ENCODE results near the gene HPSE.

Gene HPSE

DNA sequence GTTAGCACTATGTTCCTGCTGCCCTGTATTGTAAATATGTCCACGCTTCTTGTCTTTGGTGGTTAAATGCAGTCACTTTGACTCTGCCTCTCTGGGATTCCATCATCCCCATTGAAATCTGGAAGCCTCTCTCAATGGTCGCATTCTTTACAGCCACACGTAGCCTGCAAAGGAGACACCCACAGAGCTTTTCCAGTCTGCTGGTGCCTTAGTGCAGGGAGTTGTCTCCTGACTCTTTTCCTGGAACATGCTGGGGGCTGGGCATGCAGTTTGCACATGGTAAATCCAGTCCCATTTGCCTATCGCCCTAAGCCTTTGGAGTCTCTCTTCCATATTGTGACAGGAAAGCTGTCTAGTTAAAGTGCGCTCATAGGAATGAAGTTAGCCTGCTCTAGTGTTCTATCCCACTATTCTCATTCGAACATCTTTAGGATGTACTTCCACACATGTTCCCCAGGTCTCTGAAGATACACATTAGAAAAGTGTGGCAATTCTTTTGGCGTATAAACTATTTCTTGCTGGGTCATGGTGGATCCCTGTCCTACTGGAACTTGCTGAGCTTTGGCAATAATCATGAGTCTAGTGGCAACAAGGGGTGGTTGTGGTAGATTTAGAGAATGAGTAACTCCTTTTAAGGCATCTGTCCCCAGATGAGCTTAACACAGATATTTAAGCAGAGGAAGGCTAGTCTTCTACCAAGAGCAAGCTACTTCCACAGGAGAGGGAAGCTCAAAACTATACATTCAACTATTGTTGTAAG, 83.8 kb downstream of the HPSE start:
- no peak for DNase-seq

DNA sequence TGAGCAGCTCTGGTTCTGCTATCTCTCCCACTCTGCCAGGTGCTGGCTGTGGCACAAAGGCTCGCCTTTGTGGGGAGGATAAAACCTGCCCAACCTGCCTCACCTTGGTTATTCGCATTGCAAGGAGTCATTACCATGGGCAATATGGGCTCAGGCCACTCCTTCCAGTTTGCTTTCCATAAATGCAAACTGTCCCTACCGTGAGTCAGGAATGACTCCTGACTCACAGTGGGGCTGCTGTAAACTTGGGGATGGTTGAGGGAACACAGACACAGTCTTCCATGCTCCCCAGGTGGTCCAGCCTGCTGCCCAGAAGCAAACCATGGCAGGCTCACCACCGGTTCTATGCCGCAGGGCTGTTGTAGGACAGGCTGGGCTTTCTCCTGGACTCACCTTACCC, 86.2 kb downstream of the HPSE start:
- no peak for DNase-seq

DNA sequence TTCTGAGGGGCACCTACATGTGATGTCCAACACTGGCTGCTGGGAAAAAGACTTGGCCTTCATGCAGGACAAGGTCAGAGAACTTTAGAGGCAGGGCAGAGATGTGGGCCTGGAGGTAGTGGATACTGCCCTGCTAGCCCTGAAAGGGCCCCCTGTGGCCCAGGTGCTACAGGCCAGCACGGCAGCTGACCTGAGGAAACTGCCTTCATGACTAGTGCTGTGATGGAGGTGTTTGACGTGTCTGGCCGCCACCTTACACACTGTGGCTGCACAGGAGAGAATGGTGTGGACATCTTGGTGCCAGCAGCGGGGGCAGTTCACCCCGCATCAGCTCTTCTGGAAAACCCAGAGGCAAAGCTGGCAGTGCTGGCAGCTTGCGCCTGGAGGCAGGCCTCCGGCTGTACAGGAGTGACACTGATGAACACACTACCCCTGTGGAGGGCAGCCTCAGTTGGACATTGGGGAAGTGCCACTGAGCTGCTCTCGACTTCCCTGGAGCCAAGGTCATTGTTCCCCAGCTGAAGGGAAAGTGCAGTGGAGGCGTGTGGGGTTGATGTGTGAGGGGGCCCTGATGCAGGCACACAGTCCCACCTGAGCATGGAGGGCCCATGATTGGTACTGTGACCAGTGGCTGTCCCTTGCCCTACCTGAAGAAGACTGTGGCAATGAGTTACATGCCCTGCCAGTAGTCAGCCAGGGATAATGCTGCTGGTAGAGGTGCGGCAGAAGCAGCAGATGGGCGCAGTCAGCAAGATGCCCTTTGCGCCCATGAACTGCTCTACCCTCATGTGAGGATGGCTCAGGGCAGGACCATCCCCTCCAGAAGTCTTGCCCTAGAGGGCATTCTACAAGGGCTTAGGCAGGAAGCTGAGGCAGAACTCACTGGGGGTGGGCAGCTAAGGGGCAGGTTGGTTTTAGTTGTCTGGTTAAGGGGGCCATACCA, 87.0 kb downstream of the HPSE start:
- DNase-seq = no peak
